H9 (cell line): ENCODE results near the gene SPCS2. TPM values are rescaled to one million over a fixed set of nuclear protein-coding genes. Genes with fewer than 3 reads are reported as not detected.

Experiments used
- DNase-seq: peaks from one replicate; pipeline ENCODE4 v3.0.0-alpha.2; 2017
- H2AFZ ChIP-seq: one replicate; pipeline ENCODE4 v1.6.1; 2013; ENCODE audit warnings: mild to moderate bottlenecking, low read length, control low read depth, moderate library complexity
- H2AK5ac ChIP-seq: 2 replicates; pipeline ENCODE4 v1.6.1; 2013; ENCODE audit warnings: low read length, control low read depth, mixed read lengths; ENCODE audit not compliant: insufficient read length
- H2BK120ac ChIP-seq: one replicate; pipeline ENCODE4 v1.6.1; 2013; ENCODE audit warnings: low read depth, mild to moderate bottlenecking, low read length, control low read depth, inconsistent platforms; ENCODE audit not compliant: poor library complexity, severe bottlenecking
- H2BK12ac ChIP-seq: 2 replicates; pipeline ENCODE4 v1.6.1; 2013; ENCODE audit warnings: low read length, control low read depth, mixed read lengths, low read depth; ENCODE audit not compliant: insufficient read length
- H2BK15ac ChIP-seq: 2 replicates; pipeline ENCODE4 v1.6.1; 2013; ENCODE audit warnings: low read depth, low read length, control low read depth
- H2BK20ac ChIP-seq: one replicate; pipeline ENCODE4 v1.6.1; 2013; ENCODE audit warnings: low read depth, mild to moderate bottlenecking, low read length, control low read depth, inconsistent platforms; ENCODE audit not compliant: poor library complexity, severe bottlenecking
- H2BK5ac ChIP-seq: 2 replicates; pipeline ENCODE4 v1.6.1; 2013; ENCODE audit warnings: low read length, control low read depth, mixed read lengths; ENCODE audit not compliant: insufficient read length
- H3K14ac ChIP-seq: 2 replicates; pipeline ENCODE4 v1.6.1; 2013; ENCODE audit warnings: low read length, control low read depth; ENCODE audit not compliant: insufficient read depth
- H3K18ac ChIP-seq: 2 replicates; pipeline ENCODE4 v1.6.1; 2013; ENCODE audit warnings: low read depth, mild to moderate bottlenecking, mixed read lengths, low read length, control low read depth; ENCODE audit not compliant: insufficient read length
- H3K23ac ChIP-seq: 2 replicates; pipeline ENCODE4 v1.6.1; 2013; ENCODE audit warnings: low read length, control low read depth, mixed read lengths, low read depth; ENCODE audit not compliant: insufficient read length
- H3K23me2 ChIP-seq: 2 replicates; pipeline ENCODE4 v1.6.1; 2013; ENCODE audit warnings: low read depth, mild to moderate bottlenecking, mixed read lengths, low read length, control low read depth; ENCODE audit not compliant: insufficient read length, poor library complexity, severe bottlenecking
- H3K27ac ChIP-seq: 2 replicates; pipeline ENCODE4 v1.5.1; 2013; ENCODE audit warnings: low read length, control low read depth, mixed read lengths, low read depth; ENCODE audit not compliant: insufficient read length
- H3K27me3 ChIP-seq: 2 replicates; pipeline ENCODE4 v1.6.1; 2013; ENCODE audit warnings: low read length, control low read depth, inconsistent platforms; ENCODE audit not compliant: insufficient read depth
- H3K4ac ChIP-seq: 2 replicates; pipeline ENCODE4 v1.6.1; 2013; ENCODE audit warnings: low read depth, mild to moderate bottlenecking, control low read depth, inconsistent platforms, low read length, moderate library complexity
- H3K4me1 ChIP-seq: 2 replicates; pipeline ENCODE4 v1.6.1; 2013; ENCODE audit warnings: low read length, control low read depth, inconsistent platforms; ENCODE audit not compliant: insufficient read depth
- H3K4me2 ChIP-seq: 2 replicates; pipeline ENCODE4 v1.6.1; 2013; ENCODE audit warnings: low read length, control low read depth, mixed read lengths; ENCODE audit not compliant: insufficient read length, insufficient read depth
- H3K56ac ChIP-seq: 2 replicates; pipeline ENCODE4 v1.6.1; 2013; ENCODE audit warnings: low read depth, mild to moderate bottlenecking, mixed read lengths, low read length, control low read depth; ENCODE audit not compliant: insufficient read length
- H3K79me1 ChIP-seq: 2 replicates; pipeline ENCODE4 v1.6.1; 2013; ENCODE audit warnings: low read depth, mild to moderate bottlenecking, moderate library complexity, low read length, control low read depth, inconsistent platforms; ENCODE audit not compliant: insufficient read depth, poor library complexity, severe bottlenecking
- H3K79me2 ChIP-seq: 2 replicates; pipeline ENCODE4 v1.6.1; 2013; ENCODE audit warnings: low read length, control low read depth, inconsistent platforms; ENCODE audit not compliant: insufficient read depth
- H3K9ac ChIP-seq: 2 replicates; pipeline ENCODE4 v1.6.1; 2013; ENCODE audit warnings: low read length, control low read depth, mixed read lengths; ENCODE audit not compliant: insufficient read length; ENCODE audit errors: extremely low read depth
- H3K9me3 ChIP-seq: one replicate; pipeline ENCODE4 v1.6.1; 2013; ENCODE audit warnings: low read depth, low read length, inconsistent platforms; ENCODE audit not compliant: control insufficient read depth
- H3T11ph ChIP-seq: one replicate; pipeline ENCODE4 v1.6.1; 2013; ENCODE audit warnings: mild to moderate bottlenecking, low read length, control low read depth, inconsistent platforms
- H4K20me1 ChIP-seq: one replicate; pipeline ENCODE4 v1.6.1; 2013; ENCODE audit not compliant: control insufficient read depth, insufficient read length, insufficient read depth
- H4K5ac ChIP-seq: 2 replicates; pipeline ENCODE4 v1.6.1; 2013; ENCODE audit warnings: low read depth, mild to moderate bottlenecking, mixed read lengths, low read length, control low read depth; ENCODE audit not compliant: insufficient read length
- H4K8ac ChIP-seq: replicated peaks from 2 replicates; pipeline ENCODE4 v1.6.1; 2013; ENCODE audit warnings: low read length, control low read depth, mixed read lengths, low read depth; ENCODE audit not compliant: insufficient read length
- H4K91ac ChIP-seq: 2 replicates; pipeline ENCODE4 v1.6.1; 2013; ENCODE audit warnings: low read depth, mild to moderate bottlenecking, moderate library complexity, mixed read lengths, low read length, control low read depth; ENCODE audit not compliant: insufficient read length
- H3K27ac Mint-ChIP-seq, 3 experiments: 2 replicates in 2 of 3; 3 replicates in 1 of 3; pipeline ENCODE4 v1.8.0; 2020 to 2021; ENCODE audit warnings: mixed read lengths in 3 of 3, mild to moderate bottlenecking in 1 of 3, moderate library complexity in 1 of 3
- H3K27me3 Mint-ChIP-seq: 2 replicates; pipeline ENCODE4 v1.8.0; 2021; ENCODE audit warnings: low read depth, mild to moderate bottlenecking, moderate library complexity, mixed read lengths
- H3K36me3 Mint-ChIP-seq, 3 experiments: 2 replicates in 2 of 3; 3 replicates in 1 of 3; pipeline ENCODE4 v1.8.0; 2020 to 2021; ENCODE audit warnings: low read depth in 3 of 3, mixed read lengths in 3 of 3; ENCODE audit not compliant: insufficient read depth in 1 of 3
- H3K4me1 Mint-ChIP-seq, 2 experiments: 2 replicates each; pipeline ENCODE4 v1.8.0; 2020; ENCODE audit warnings: mixed read lengths in 2 of 2
- H3K4me3 Mint-ChIP-seq, 2 experiments: 2 replicates in 1 of 2; 3 replicates in 1 of 2; pipeline ENCODE4 v1.8.0; 2020 to 2021; ENCODE audit warnings: mild to moderate bottlenecking in 2 of 2, mixed read lengths in 2 of 2, moderate library complexity in 1 of 2
- H3K9me3 Mint-ChIP-seq, 2 experiments: 2 replicates in 1 of 2; 3 replicates in 1 of 2; pipeline ENCODE4 v1.8.0; 2020; ENCODE audit warnings: mild to moderate bottlenecking in 2 of 2, mixed read lengths in 2 of 2, moderate library complexity in 1 of 2
- CTCF ChIP-seq: fragments of 200-600 bp; sonication (generic); conservative IDR thresholded peaks from 3 replicates; pipeline ENCODE4 v1.8.0; 2021; ENCODE audit warnings: antibody characterized with exemption, mild to moderate bottlenecking
- WGBS: extraction: QIAGEN DNeasy Blood & Tissue Kit; methylation state at CpG from one replicate; pipeline ENCODE4 v1.1.7; 2013; ENCODE audit warnings: missing lambda C conversion rate, low lambda C conversion rate, mixed read lengths; ENCODE audit not compliant: insufficient read length; ENCODE audit errors: extremely low coverage; 5-methylcytosine and 5-hydroxymethylcytosine counted together
- total RNA-seq: library from RNA; stranded (reverse); gene quantifications from 2 replicates; pipeline ENCODE4 v1.2.1, GENCODE V29; 2021

SPCS2 gene
- total RNA-seq, 1 experiment from 2014 or later: 144 TPM

GRCh38 chr11:74992852-74993251, 43.8 kb downstream of the SPCS2 start:
- Histone ChIP-seq H3K23me2 (peaks cover 9% of the 10 kb centered on the region), H3K4me2 (no peak overlapping the region), H2AFZ (no peak overlapping the region), H3K56ac (no peak overlapping the region), H3K14ac (no peak overlapping the region), H2BK120ac (no peak overlapping the region), H3K23ac (no peak overlapping the region), H3K27ac (no peak overlapping the region), H3K18ac (no peak overlapping the region), H3K79me2 (no peaks in the 10 kb centered on the region), H3K9ac (no peak overlapping the region), H2AK5ac (no peak overlapping the region), H2BK20ac (no peak overlapping the region), H2BK15ac (no peak overlapping the region), H2BK12ac (no peak overlapping the region), H3K9me3 (no peaks in the 10 kb centered on the region), H3K79me1 (no peaks in the 10 kb centered on the region), H3K4ac (no peak overlapping the region), H3K27me3 (no peaks in the 10 kb centered on the region), H4K5ac (no peak overlapping the region), H4K20me1 (no peaks in the 10 kb centered on the region), H2BK5ac (no peak overlapping the region), H3K4me1 (no peaks in the 10 kb centered on the region), H3T11ph (no peak overlapping the region), H4K91ac (no peak overlapping the region), H4K8ac (no peak overlapping the region)
- Mint-ChIP-seq H3K9me3 (no peaks in the 10 kb centered on the region), H3K4me1 (peaks cover 12 to 15% of the 10 kb centered on the region in 2 experiments), H3K27me3 (no peaks in the 10 kb centered on the region), H3K36me3 (peaks cover 10 to 13% (median 11%) of the 10 kb centered on the region in 3 experiments), H3K4me3 (no peak overlapping the region), H3K27ac (no peak overlapping the region)
- TF ChIP-seq CTCF: no peak
- no peak for DNase-seq
- no CpG with 5 or more reads among the region's 5 CpGs for WGBS
